ENCODE data around the gene TCF4. TPM values are rescaled to one million over a fixed set of nuclear protein-coding genes. Genes with fewer than 3 reads are reported as not detected.

The TCF4 gene
- total RNA-seq (10 to 100 TPM in 1 of 5 experiments, 1 to 10 TPM in 4; 2.3 to 21.8 (median 2.6) TPM), polyA plus RNA-seq (1 to 10 TPM in 1 of 2 donors, under 1 TPM in 1; 0.94 to 3.0 TPM), total RNA-seq (1.6 reads per million, percentile 5 among the genes with 10 or more reads in this experiment)

DNA sequence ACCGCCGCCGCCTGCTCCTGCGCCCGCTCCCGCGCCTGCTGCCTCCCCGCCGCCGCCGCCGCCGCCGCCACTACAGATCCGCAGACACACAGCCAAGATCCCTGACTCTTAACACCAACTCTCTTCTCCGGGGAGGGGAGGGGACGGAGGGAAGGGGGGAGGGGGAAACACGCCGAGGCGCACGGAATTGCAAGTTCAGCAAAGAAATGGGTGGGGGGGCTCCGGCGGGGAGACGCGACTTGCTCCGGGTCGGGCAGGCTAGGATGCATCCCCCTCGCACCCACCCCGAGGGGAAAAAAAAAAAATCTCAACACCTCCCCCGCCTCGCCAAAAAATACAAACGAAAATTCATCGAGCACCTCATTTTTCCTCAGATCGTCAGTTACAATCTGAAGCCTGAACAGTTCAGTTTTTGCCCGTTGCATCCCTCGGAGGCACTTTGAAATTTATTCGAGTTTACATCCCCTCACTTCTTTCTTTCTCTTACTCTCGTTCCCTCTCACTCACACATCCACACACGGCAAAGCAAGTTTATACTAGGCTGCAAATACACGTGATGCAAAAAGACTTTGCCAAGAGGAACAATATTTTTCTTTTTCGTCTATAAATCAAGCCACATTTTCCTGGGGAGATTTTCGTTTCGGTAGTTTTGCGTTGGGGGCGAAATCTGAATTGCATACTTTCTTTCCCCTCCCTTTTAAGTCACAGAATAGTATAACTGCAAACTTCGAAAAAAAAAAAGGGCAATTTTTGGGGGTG lies at the start of gene TCF4:
TSS of gene TCF4 (minus strand) at position 82 of the 759 bp plus-strand sequence. CDS start 1,076 bp downstream, outside the sequence.
- peak in 8 of 9 donors; percentile 11 to 48 (median 27) for DNase-seq
- Mint-ChIP-seq H3K27ac (peak within 1 kb of the TSS; percentile 25 to 89 (median 72)), H3K36me3 (peaks cover 0 to 6% (median 1%) of the 10 kb centered on the region in 5 donors), H3K9me3 (peaks cover 0 to 17% (median 0%) of the 10 kb centered on the region in 11 donors), H3K27me3 (peaks cover 40 to 68% (median 53%) of the 10 kb centered on the region in 5 donors), H3K4me3 (peak within 1 kb of the TSS; percentile 82 to 94 (median 90)), H3K4me1 (peaks cover 12 to 42% (median 36%) of the 10 kb centered on the region in 7 donors)
- ChIA-PET POLR2A (interaction anchor here (0.7 kb wide), 1 partner anchor 1062 kb away, joined by 3 read pairs; no protein-coding TSS in a partner anchor), CTCF (no interaction called here)
- Histone ChIP-seq H3K27me3 (ENCODE audit: control insufficient read depth in 2 of 2, insufficient read depth in 2 of 2, low read length in 2 of 2) (peaks cover 0 to 8% of the 10 kb centered on the region in 2 donors), H3K9me3 (ENCODE audit: control insufficient read depth in 2 of 3, low read length in 3 of 3) (no peaks in the 10 kb centered on the region), H3K27ac (ENCODE audit: low read depth, low read length) (peak within 1 kb of the TSS; percentile 51), H3K36me3 (ENCODE audit: control insufficient read depth in 2 of 3, insufficient read depth in 3 of 3, low read length in 3 of 3) (no peaks in the 10 kb centered on the region), H3K4me3 (ENCODE audit: low read length) (peak within 1 kb of the TSS; percentile 37), H3K4me1 (ENCODE audit: control insufficient read depth in 2 of 2, insufficient read depth in 2 of 2, low read length in 2 of 2) (no peaks in the 10 kb centered on the region)
- intact Hi-C loops (cut with micrococcal nuclease): loop anchor here (2.0 to 10.0 kb wide), 8 partner anchors 111 to 1233 kb away; partner anchors contain the start of genes TXNL1 (in 2 of the 2), WDR7 (in 2 of the 2), C18orf54 (in 1 of the 2) and STARD6 (in 1 of the 2)
- ATAC-seq: no peak

DNA sequence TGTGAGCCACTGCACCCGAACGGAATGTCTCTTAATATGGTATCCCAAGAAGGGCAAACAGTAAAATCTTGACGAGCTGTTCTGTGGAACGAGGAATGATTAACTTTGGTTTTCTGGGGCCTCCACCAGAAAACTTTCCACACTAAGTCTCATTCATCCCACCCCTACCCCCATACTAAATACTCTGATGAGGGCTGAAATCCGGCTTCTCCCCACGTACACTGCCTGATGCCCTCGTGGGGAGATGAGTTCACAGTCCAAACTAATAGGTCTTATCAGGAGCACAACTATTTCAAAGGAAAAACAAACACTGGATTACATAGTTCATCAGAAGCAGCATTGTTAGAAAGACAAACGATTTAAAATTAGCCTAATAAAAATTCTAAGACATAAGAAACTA lies 49.2 kb upstream of the TCF4 start:
- H3K4me3 ChIP-seq (ENCODE audit: low read length): no peak overlapping the region
- ChIA-PET POLR2A (no interaction called here), CTCF (no interaction called here)
- no peak for ATAC-seq
- no peak overlapping the region for H3K4me3 Mint-ChIP-seq
- no peaks in the 10 kb centered on the region for H3K27me3 ChIP-seq (ENCODE audit: control insufficient read depth in 2 of 2, insufficient read depth in 2 of 2, low read length in 2 of 2)
- no peaks in the 10 kb centered on the region for H3K27me3 Mint-ChIP-seq
- H3K4me1 ChIP-seq (ENCODE audit: control insufficient read depth in 2 of 2, insufficient read depth in 2 of 2, low read length in 2 of 2): no peaks in the 10 kb centered on the region
- DNase-seq: no peak
- H3K36me3 Mint-ChIP-seq: peaks cover 0 to 5% (median 0%) of the 10 kb centered on the region in 5 donors
- H3K27ac ChIP-seq (ENCODE audit: low read depth, low read length): no peak overlapping the region
- intact Hi-C loops (cut with micrococcal nuclease): no loop called here
- no peaks in the 10 kb centered on the region for H3K36me3 ChIP-seq (ENCODE audit: control insufficient read depth in 2 of 3, insufficient read depth in 3 of 3, low read length in 3 of 3)
- no peaks in the 10 kb centered on the region for H3K4me1 Mint-ChIP-seq
- no peak overlapping the region for H3K27ac Mint-ChIP-seq
- H3K9me3 ChIP-seq (ENCODE audit: control insufficient read depth in 2 of 3, low read length in 3 of 3): no peaks in the 10 kb centered on the region
- peaks cover 2 to 19% (median 5%) of the 10 kb centered on the region in 11 donors for H3K9me3 Mint-ChIP-seq

DNA sequence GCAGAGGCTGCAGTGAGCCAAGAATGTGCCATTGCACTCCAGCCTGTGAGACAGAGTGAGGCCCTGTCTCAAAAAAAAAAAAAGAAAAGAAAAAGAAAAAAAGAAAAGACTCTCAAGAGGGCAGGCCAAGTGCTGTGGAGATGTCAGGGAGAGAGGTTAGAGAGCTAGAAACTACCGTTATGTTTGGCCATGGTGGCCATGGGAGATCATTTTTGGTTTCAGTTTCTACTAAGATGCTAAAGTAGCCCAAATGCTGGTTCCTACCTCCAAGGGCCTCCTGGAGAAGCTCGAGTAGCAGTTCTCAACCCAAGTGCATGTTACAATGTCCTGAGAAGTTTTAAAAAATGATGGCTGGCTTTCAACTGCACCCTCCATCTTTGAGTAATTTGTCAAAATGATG lies 47.4 kb upstream of the TCF4 start:
- H3K9me3 ChIP-seq (ENCODE audit: control insufficient read depth in 2 of 3, low read length in 3 of 3): no peaks in the 10 kb centered on the region
- ATAC-seq (no peak), DNase-seq (no peak)
- H3K4me1 Mint-ChIP-seq: no peaks in the 10 kb centered on the region
- H3K4me3 Mint-ChIP-seq: no peak overlapping the region
- ChIA-PET POLR2A (no interaction called here), CTCF (no interaction called here)
- peaks cover 0 to 5% (median 0%) of the 10 kb centered on the region in 5 donors for H3K36me3 Mint-ChIP-seq
- H3K27me3 ChIP-seq (ENCODE audit: control insufficient read depth in 2 of 2, insufficient read depth in 2 of 2, low read length in 2 of 2): no peaks in the 10 kb centered on the region
- H3K4me1 ChIP-seq (ENCODE audit: control insufficient read depth in 2 of 2, insufficient read depth in 2 of 2, low read length in 2 of 2): no peaks in the 10 kb centered on the region
- no peak overlapping the region for H3K27ac Mint-ChIP-seq
- intact Hi-C loops (cut with micrococcal nuclease): no loop called here
- no peak overlapping the region for H3K27ac ChIP-seq (ENCODE audit: low read depth, low read length)
- no peaks in the 10 kb centered on the region for H3K36me3 ChIP-seq (ENCODE audit: control insufficient read depth in 2 of 3, insufficient read depth in 3 of 3, low read length in 3 of 3)
- H3K9me3 Mint-ChIP-seq: peaks cover 0 to 9% (median under 1%) of the 10 kb centered on the region in 11 donors
- H3K4me3 ChIP-seq (ENCODE audit: low read length): no peak overlapping the region
- no peaks in the 10 kb centered on the region for H3K27me3 Mint-ChIP-seq

DNA sequence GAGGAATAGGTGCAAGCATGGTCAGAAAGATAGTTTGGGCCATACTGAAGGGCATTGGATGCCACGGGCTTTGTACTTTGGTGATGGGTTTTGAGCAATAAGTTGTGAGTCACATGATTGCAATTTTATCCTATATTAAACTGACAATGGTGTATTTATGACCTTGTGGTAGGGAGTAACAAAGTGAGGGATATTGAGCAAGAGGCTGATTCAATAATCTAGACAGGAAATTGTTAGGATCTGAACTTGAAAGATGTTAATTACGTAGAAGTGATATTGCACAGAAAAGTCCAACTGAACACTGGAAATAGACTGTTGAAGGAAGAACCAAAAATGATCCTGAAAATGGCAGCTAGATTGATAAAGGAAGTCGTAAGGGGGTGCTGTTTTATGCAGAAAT lies 46.6 kb upstream of the TCF4 start:
- Mint-ChIP-seq H3K9me3 (peaks cover 0 to 9% (median 0%) of the 10 kb centered on the region in 11 donors), H3K27me3 (no peaks in the 10 kb centered on the region), H3K4me1 (no peaks in the 10 kb centered on the region), H3K27ac (no peak overlapping the region), H3K36me3 (peaks cover 0 to 5% (median 0%) of the 10 kb centered on the region in 5 donors), H3K4me3 (no peak overlapping the region)
- intact Hi-C loops (cut with micrococcal nuclease): no loop called here
- ChIA-PET POLR2A (no interaction called here), CTCF (no interaction called here)
- no peaks in the 10 kb centered on the region for H3K9me3 ChIP-seq (ENCODE audit: control insufficient read depth in 2 of 3, low read length in 3 of 3)
- H3K36me3 ChIP-seq (ENCODE audit: control insufficient read depth in 2 of 3, insufficient read depth in 3 of 3, low read length in 3 of 3): no peaks in the 10 kb centered on the region
- no peak overlapping the region for H3K27ac ChIP-seq (ENCODE audit: low read depth, low read length)
- no peak for ATAC-seq
- no peak for DNase-seq
- no peaks in the 10 kb centered on the region for H3K27me3 ChIP-seq (ENCODE audit: control insufficient read depth in 2 of 2, insufficient read depth in 2 of 2, low read length in 2 of 2)
- no peaks in the 10 kb centered on the region for H3K4me1 ChIP-seq (ENCODE audit: control insufficient read depth in 2 of 2, insufficient read depth in 2 of 2, low read length in 2 of 2)
- H3K4me3 ChIP-seq (ENCODE audit: low read length): no peak overlapping the region

DNA sequence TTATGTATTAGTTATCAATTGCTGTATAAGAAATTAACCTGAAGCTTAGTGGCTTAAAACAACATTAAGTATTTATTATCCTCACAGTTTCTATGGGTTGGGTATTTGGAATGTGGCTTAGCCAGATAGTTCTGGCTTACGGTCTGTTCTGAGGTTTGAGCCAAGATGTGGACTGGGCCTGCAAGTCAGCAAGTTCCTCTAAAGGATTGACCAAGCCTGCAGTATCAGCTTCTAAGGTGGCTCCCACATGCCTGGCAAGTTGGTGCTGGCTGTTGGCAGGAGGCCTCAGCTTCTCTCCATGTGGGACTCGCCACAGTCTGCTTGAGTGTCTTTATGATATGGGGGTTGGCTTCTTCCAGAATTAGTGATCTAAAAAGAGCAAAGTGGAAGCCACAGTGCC lies 45.0 kb upstream of the TCF4 start:
- H3K27ac ChIP-seq (ENCODE audit: low read depth, low read length): no peak overlapping the region
- no peak overlapping the region for H3K4me3 ChIP-seq (ENCODE audit: low read length)
- POLR2A ChIA-PET: no interaction called here
- H3K27me3 ChIP-seq (ENCODE audit: control insufficient read depth in 2 of 2, insufficient read depth in 2 of 2, low read length in 2 of 2): no peaks in the 10 kb centered on the region
- no peaks in the 10 kb centered on the region for H3K4me1 Mint-ChIP-seq
- H3K4me1 ChIP-seq (ENCODE audit: control insufficient read depth in 2 of 2, insufficient read depth in 2 of 2, low read length in 2 of 2): no peaks in the 10 kb centered on the region
- ATAC-seq (no peak), DNase-seq (no peak)
- CTCF ChIA-PET: no interaction called here
- intact Hi-C loops (cut with micrococcal nuclease): no loop called here
- peaks cover 0 to 9% (median 0%) of the 10 kb centered on the region in 11 donors for H3K9me3 Mint-ChIP-seq
- H3K4me3 Mint-ChIP-seq: no peak overlapping the region
- H3K36me3 Mint-ChIP-seq: peaks cover 0 to 5% (median 0%) of the 10 kb centered on the region in 5 donors
- no peaks in the 10 kb centered on the region for H3K27me3 Mint-ChIP-seq
- H3K27ac Mint-ChIP-seq: no peak overlapping the region
- H3K36me3 ChIP-seq (ENCODE audit: control insufficient read depth in 2 of 3, insufficient read depth in 3 of 3, low read length in 3 of 3): no peaks in the 10 kb centered on the region
- H3K9me3 ChIP-seq (ENCODE audit: control insufficient read depth in 2 of 3, low read length in 3 of 3): no peaks in the 10 kb centered on the region

DNA sequence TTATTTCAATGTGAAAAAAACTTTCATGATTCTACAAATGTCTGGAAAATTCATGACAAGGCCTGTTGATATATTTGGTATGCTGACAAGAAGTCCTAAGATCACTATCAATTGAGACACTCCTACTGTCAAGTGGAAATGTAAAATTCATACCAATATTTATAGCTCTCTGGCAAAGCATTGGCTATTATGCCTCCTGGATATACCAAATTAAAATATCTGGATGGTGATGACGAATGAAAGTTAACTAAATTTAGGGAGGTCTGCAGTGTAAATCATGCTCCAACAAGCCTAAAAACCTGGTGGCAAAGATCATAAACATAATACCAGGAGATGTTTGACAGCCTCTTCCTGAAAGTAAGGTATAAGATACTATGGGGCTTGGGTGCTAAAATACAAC lies 41.1 kb upstream of the TCF4 start:
- H3K4me3 ChIP-seq (ENCODE audit: low read length): no peak overlapping the region
- H3K27me3 ChIP-seq (ENCODE audit: control insufficient read depth in 2 of 2, insufficient read depth in 2 of 2, low read length in 2 of 2): no peaks in the 10 kb centered on the region
- Mint-ChIP-seq H3K4me1 (no peaks in the 10 kb centered on the region), H3K27ac (no peak overlapping the region), H3K36me3 (no peaks in the 10 kb centered on the region), H3K9me3 (peaks cover 0 to 5% (median 0%) of the 10 kb centered on the region in 11 donors), H3K27me3 (no peaks in the 10 kb centered on the region), H3K4me3 (no peak overlapping the region)
- no peak for ATAC-seq
- no peaks in the 10 kb centered on the region for H3K4me1 ChIP-seq (ENCODE audit: control insufficient read depth in 2 of 2, insufficient read depth in 2 of 2, low read length in 2 of 2)
- no peak overlapping the region for H3K27ac ChIP-seq (ENCODE audit: low read depth, low read length)
- no peak for DNase-seq
- ChIA-PET CTCF (no interaction called here), POLR2A (no interaction called here)
- H3K36me3 ChIP-seq (ENCODE audit: control insufficient read depth in 2 of 3, insufficient read depth in 3 of 3, low read length in 3 of 3): no peaks in the 10 kb centered on the region
- intact Hi-C loops (cut with micrococcal nuclease): no loop called here
- no peaks in the 10 kb centered on the region for H3K9me3 ChIP-seq (ENCODE audit: control insufficient read depth in 2 of 3, low read length in 3 of 3)

Data from naive thymus-derived CD4-positive, alpha-beta T cell (primary cell).